CD4-positive, alpha-beta T cell treated with Interleukin-4 for 4 hours (primary cell): ENCODE results near the gene PPM1H.
A peak's percentile ranks its signal among the peaks of the same experiment; 100 is the strongest.
"Not testable (repeated sequence)": the region's sequence is repeated elsewhere in the genome, so short reads cannot be mapped to it uniquely, and the experiment has no call there.

ENCODE experiments used
- DNase-seq: peaks from one replicate; pipeline ENCODE4 v3.0.0-alpha.2; 2020

PPM1H gene

GRCh38 chr12:62832027-62832426 lies 102.9 kb downstream of the PPM1H start:
- no peak for DNase-seq

- no peak for DNase-seq
These were observed 107.1 kb downstream of the PPM1H start for GRCh38 chr12:62827855-62828254.

GRCh38 chr12:62827042-62827441 lies 107.9 kb downstream of the PPM1H start:
- no peak for DNase-seq

GRCh38 chr12:62817556-62818271 lies 117.2 kb downstream of the PPM1H start:
- DNase-seq = no peak

GRCh38 chr12:62814243-62814642 lies 120.7 kb downstream of the PPM1H start:
- no peak for DNase-seq

GRCh38 chr12:62813031-62813829 lies 121.7 kb downstream of the PPM1H start:
- peak; percentile 51 for DNase-seq

- DNase-seq = not testable (repeated sequence)
These were observed 123.5 kb downstream of the PPM1H start for GRCh38 chr12:62811481-62811880.

GRCh38 chr12:62808166-62808879 lies 126.6 kb downstream of the PPM1H start:
- DNase-seq = no peak

- no peak for DNase-seq
These were observed 128.1 kb downstream of the PPM1H start for GRCh38 chr12:62806893-62807292.

- DNase-seq = no peak
These were observed 128.6 kb downstream of the PPM1H start for GRCh38 chr12:62806244-62806836.

GRCh38 chr12:62805517-62805916 lies 129.4 kb downstream of the PPM1H start:
- DNase-seq = no peak

GRCh38 chr12:62803756-62804155 lies 131.2 kb downstream of the PPM1H start:
- no peak for DNase-seq

GRCh38 chr12:62802984-62803383 lies 132.0 kb downstream of the PPM1H start:
- DNase-seq = no peak

- no peak for DNase-seq
These were observed 132.6 kb downstream of the PPM1H start for GRCh38 chr12:62802321-62802720.

- DNase-seq = no peak
These were observed 133.2 kb downstream of the PPM1H start for GRCh38 chr12:62801796-62802195.

- no peak for DNase-seq
These were observed 134.1 kb downstream of the PPM1H start for GRCh38 chr12:62800707-62801400.

GRCh38 chr12:62799766-62800406 lies 135.1 kb downstream of the PPM1H start:
- DNase-seq = no peak

GRCh38 chr12:62799126-62799736 lies 135.7 kb downstream of the PPM1H start:
- peak; percentile 68 for DNase-seq

- DNase-seq = no peak
These were observed 140.7 kb downstream of the PPM1H start for GRCh38 chr12:62794218-62794583.

GRCh38 chr12:62793256-62794217 lies 141.4 kb downstream of the PPM1H start:
- DNase-seq = peak; percentile 67
